PC-9 (cell line): ENCODE measurements around the gene TMEM52B. TPM values are rescaled to one million over a fixed set of nuclear protein-coding genes. Genes with fewer than 3 reads are reported as not detected.
A peak's percentile ranks its signal among the peaks of the same experiment; 100 is the strongest.
"Not testable (repeated sequence)": the region's sequence is repeated elsewhere in the genome, so short reads cannot be mapped to it uniquely, and the experiment has no call there.

Source experiments
- BruUV-seq: library from RNA; stranded (reverse); fragments of 400-500 nt; replicated peaks from 2 replicates; lab custom pipeline; 2021; lab: Mats Ljungman, UMichigan
- CTCF ChIA-PET: fragments of 300-600 bp; sonication (Branson Sonifier 250); formaldehyde crosslinking; loops from one replicate; lab custom pipeline; 2022; ENCODE audit warnings: antibody characterized with exemption; lab: Charles Lee
- POLR2A ChIA-PET: fragments of 300-600 bp; sonication (Branson Sonifier 250); formaldehyde crosslinking; loops from one replicate; lab custom pipeline; 2022; ENCODE audit warnings: antibody characterized with exemption; ENCODE audit not compliant: unreplicated experiment; lab: Charles Lee
- DNase-seq, 2 experiments: peaks; one replicate each; pipeline versions ENCODE4 v3.0.0 to v3.0.0-alpha.2; 2015 to 2022; ENCODE audit warnings: mixed read lengths in 1 of 2
- H2AFZ ChIP-seq: fragments of 200-600 bp; sonication (generic); 2 replicates; pipeline ENCODE4 v1.8.1; 2017; ENCODE audit warnings: antibody characterized with exemption
- H3F3A ChIP-seq: fragments of 200-600 bp; sonication (generic); 2 replicates; pipeline ENCODE4 v1.8.1; 2017; ENCODE audit warnings: antibody characterized with exemption, mild to moderate bottlenecking, low read depth; ENCODE audit not compliant: insufficient read depth
- H3K27ac ChIP-seq: fragments of 200-600 bp; sonication (generic); 2 replicates; pipeline ENCODE4 v1.6.1; 2016; ENCODE audit warnings: mixed run types
- H3K27me3 ChIP-seq: fragments of 200-600 bp; sonication (generic); 2 replicates; pipeline ENCODE4 v1.6.1; 2016; ENCODE audit warnings: low read depth, mixed run types; ENCODE audit not compliant: insufficient read depth
- H3K36me3 ChIP-seq: fragments of 200-600 bp; sonication (generic); 2 replicates; pipeline ENCODE4 v1.6.1; 2016; ENCODE audit warnings: low read depth, mixed run types
- H3K4me1 ChIP-seq: fragments of 200-600 bp; sonication (generic); replicated peaks from 2 replicates; pipeline ENCODE4 v1.6.1; 2016; ENCODE audit warnings: mixed run types; ENCODE audit not compliant: insufficient read depth
- H3K4me2 ChIP-seq: fragments of 200-600 bp; sonication (generic); 2 replicates; pipeline ENCODE4 v1.6.1; 2017; ENCODE audit warnings: mixed run types
- H3K4me3 ChIP-seq: fragments of 200-600 bp; sonication (generic); 2 replicates; pipeline ENCODE4 v1.6.1; 2016; ENCODE audit warnings: mixed run types
- H3K79me2 ChIP-seq: fragments of 200-600 bp; sonication (generic); 2 replicates; pipeline ENCODE4 v1.6.1; 2017; ENCODE audit warnings: low read depth, mixed run types
- H3K9me2 ChIP-seq: fragments of 200-600 bp; sonication (generic); 2 replicates; pipeline ENCODE4 v1.8.1; 2017; ENCODE audit warnings: mild to moderate bottlenecking; ENCODE audit not compliant: insufficient read depth
- H3K9me3 ChIP-seq: fragments of 200-600 bp; sonication (generic); 2 replicates; pipeline ENCODE4 v1.8.1; 2016; ENCODE audit warnings: low read depth; ENCODE audit not compliant: insufficient read depth
- H4K20me1 ChIP-seq: fragments of 200-600 bp; sonication (generic); 2 replicates; pipeline ENCODE4 v1.8.1; 2017; ENCODE audit not compliant: insufficient read depth
- CTCF ChIP-seq: fragments of 200-600 bp; sonication (generic); conservative IDR thresholded peaks from 2 replicates; pipeline ENCODE4 v1.6.1; 2017; ENCODE audit warnings: mixed run types, antibody characterized with exemption, mild to moderate bottlenecking, moderate library complexity
- EZH2 ChIP-seq: fragments of 200-600 bp; sonication (generic); IDR thresholded peaks from 2 replicates; pipeline ENCODE4 v1.8.0; 2017; ENCODE audit warnings: antibody characterized with exemption, low read depth
- intact Hi-C: fragments of 100-400 bp; cut with micrococcal nuclease; formaldehyde crosslinking; loops from one replicate; pipeline ENCODE4 v1.10.0; 2022; ENCODE audit not compliant: unreplicated experiment
- total RNA-seq: library from RNA; stranded (reverse); gene quantifications from 2 replicates; pipeline ENCODE4 v1.2.3, GENCODE V29; 2021

TMEM52B gene
- total RNA-seq, 1 experiment from 2014 or later = 2.6 TPM

GRCh38 chr12:10196210-10196609 is 17.4 kb downstream of the TMEM52B start:
- no peak overlapping the region for H2AFZ ChIP-seq
- no peak overlapping the region for H3K27ac ChIP-seq
- no peaks in the 10 kb centered on the region for H4K20me1 ChIP-seq
- no peaks in the 10 kb centered on the region for H3K9me2 ChIP-seq
- H3K36me3 ChIP-seq = no peaks in the 10 kb centered on the region
- TF ChIP-seq EZH2 (no peak), CTCF (no peak)
- H3K27me3 ChIP-seq = no peaks in the 10 kb centered on the region
- intact Hi-C loops = no loop called here
- no peak overlapping the region for H3K4me2 ChIP-seq
- H3F3A ChIP-seq = peaks cover 14% of the 10 kb centered on the region
- peaks cover 18% of the 10 kb centered on the region for H3K4me1 ChIP-seq
- no peaks in the 10 kb centered on the region for H3K9me3 ChIP-seq
- BruUV-seq = no TSS peak
- H3K4me3 ChIP-seq = no peak overlapping the region
- no peak for DNase-seq
- ChIA-PET CTCF (interaction anchor here (0.7 kb wide), 1 partner anchor 453 kb away, joined by 3 read pairs; no protein-coding TSS in a partner anchor), POLR2A (interaction anchor here (0.8 kb wide), 1 partner anchor 45 kb away, joined by 14 read pairs; no protein-coding TSS in a partner anchor)
- H3K79me2 ChIP-seq = no peaks in the 10 kb centered on the region

GRCh38 chr12:10197879-10198278 is 19.0 kb downstream of the TMEM52B start:
- Histone ChIP-seq H3K79me2 (no peaks in the 10 kb centered on the region), H3K27ac (no peak overlapping the region), H2AFZ (no peak overlapping the region), H3K9me3 (no peaks in the 10 kb centered on the region), H3K36me3 (no peaks in the 10 kb centered on the region), H3K27me3 (no peaks in the 10 kb centered on the region), H3F3A (no peaks in the 10 kb centered on the region; the same call in 1 of the 2 replicates), H3K4me2 (no peak overlapping the region), H3K9me2 (no peaks in the 10 kb centered on the region), H4K20me1 (no peaks in the 10 kb centered on the region), H3K4me3 (no peak overlapping the region), H3K4me1 (peaks cover 2% of the 10 kb centered on the region; the same call in 1 of the 2 replicates)
- no peak for TF ChIP-seq EZH2
- no peak for TF ChIP-seq CTCF
- DNase-seq = no peak
- CTCF ChIA-PET = no interaction called here
- BruUV-seq = no TSS peak
- POLR2A ChIA-PET = interaction anchor here (0.6 kb wide), 1 partner anchor 325 kb away, joined by 3 read pairs; no protein-coding TSS in a partner anchor
- intact Hi-C loops = no loop called here

- H3K9me3 ChIP-seq, H3K9me2 ChIP-seq, H3K4me3 ChIP-seq, intact Hi-C loops, H2AFZ ChIP-seq, H3K79me2 ChIP-seq, H3K36me3 ChIP-seq, H4K20me1 ChIP-seq, H3K27me3 ChIP-seq, DNase-seq: not testable (repeated sequence)
- H3F3A ChIP-seq = peaks cover 21% of the 10 kb centered on the region
- H3K4me1 ChIP-seq = peaks cover 22% of the 10 kb centered on the region
- H3K27ac ChIP-seq = peak overlapping the region; percentile 73
- ChIA-PET CTCF (interaction anchor here (1.7 kb wide), 1 partner anchor 15 kb away, joined by 6 read pairs; no protein-coding TSS in a partner anchor), POLR2A (interaction anchor here (0.6 to 0.9 kb wide), 3 partner anchors 10 to 51 kb away, joined by 3 to 5 read pairs (median 3); no protein-coding TSS in a partner anchor)
- BruUV-seq = TSS peak; percentile 87
- H3K4me2 ChIP-seq = peak overlapping the region; percentile 62
Observed at GRCh38 chr12:10204495-10204894, 25.7 kb downstream of the TMEM52B start.
